ENCODE data around the gene MMP25. TPM values are rescaled to one million over a fixed set of nuclear protein-coding genes. Genes with fewer than 3 reads are reported as not detected.
"Not testable (repeated sequence)": the region's sequence is repeated elsewhere in the genome, so short reads cannot be mapped to it uniquely, and the experiment has no call there.

The MMP25 gene
- total and polyA plus RNA-seq, 2 experiments from 2014 or later, result 0.16 TPM; not detected in 1

- no peaks in the 10 kb centered on the region for H3K36me3 ChIP-seq (ENCODE audit: low read depth)
- no peak overlapping the region for H3K9ac ChIP-seq
- no peaks in the 10 kb centered on the region for H3F3A ChIP-seq (ENCODE audit: insufficient read depth)
- no peaks in the 10 kb centered on the region for H3K9me2 ChIP-seq (ENCODE audit: insufficient read depth)
- no peaks in the 10 kb centered on the region for H3K79me2 ChIP-seq (ENCODE audit: insufficient read depth)
- no peak for TF ChIP-seq EZH2 (IDR thresholded peaks at IDR 0.05; ENCODE audit: insufficient read depth, poor library complexity, severe bottlenecking)
- no peak for TF ChIP-seq EZH2phosphoT487 (IDR thresholded peaks at IDR 0.05; ENCODE audit: insufficient read depth, low read depth)
- no peaks in the 10 kb centered on the region for H3K4me1 ChIP-seq (ENCODE audit: insufficient read depth)
- no peak for DNase-seq
- no peak overlapping the region for H2AFZ ChIP-seq
- in situ Hi-C loops (cut with MboI), result no loop called here
- no peak overlapping the region for H3K4me2 ChIP-seq (ENCODE audit: unreplicated experiment)
- WGBS, 2 experiments (ENCODE audit: low coverage in 1 of 2, low lambda C conversion rate in 2 of 2, missing lambda C conversion rate in 2 of 2), result 75 to 80% methylated on average over 17 of the region's 17 CpGs
- H3K9me3 ChIP-seq (ENCODE audit: low read depth), result no peaks in the 10 kb centered on the region
- H4K20me1 ChIP-seq (ENCODE audit: insufficient read depth), result no peaks in the 10 kb centered on the region
- H3K4me3 ChIP-seq, result no peak overlapping the region
- peaks cover 32% of the 10 kb centered on the region for H3K27me3 ChIP-seq (replicated peaks; ENCODE audit: insufficient read depth)
- H3K27ac ChIP-seq, result no peak overlapping the region
Measured at GRCh38 chr16:3080024-3080423, 33.7 kb downstream of the MMP25 start.

GRCh38 chr16:3081957-3082356 lies 35.6 kb downstream of the MMP25 start:
- in situ Hi-C loops (cut with MboI); H3K79me2 ChIP-seq (ENCODE audit: insufficient read depth); H3K9me2 ChIP-seq (ENCODE audit: insufficient read depth); H3K4me3 ChIP-seq; H3K27ac ChIP-seq; H3K4me2 ChIP-seq (ENCODE audit: unreplicated experiment); H3F3A ChIP-seq (ENCODE audit: insufficient read depth); H3K9ac ChIP-seq; H3K36me3 ChIP-seq (ENCODE audit: low read depth); H4K20me1 ChIP-seq (ENCODE audit: insufficient read depth); H3K4me1 ChIP-seq (ENCODE audit: insufficient read depth); DNase-seq; H2AFZ ChIP-seq; H3K9me3 ChIP-seq (ENCODE audit: low read depth): not testable (repeated sequence)
- peaks cover 29% of the 10 kb centered on the region for H3K27me3 ChIP-seq (replicated peaks; ENCODE audit: insufficient read depth)
- WGBS, 2 experiments (ENCODE audit: low coverage in 1 of 2, low lambda C conversion rate in 2 of 2, missing lambda C conversion rate in 2 of 2), result 67 to 79% methylated on average over 11 to 13 of the region's 13 CpGs

- DNase-seq; H3K9me2 ChIP-seq (ENCODE audit: insufficient read depth); H3K9me3 ChIP-seq (ENCODE audit: low read depth); H4K20me1 ChIP-seq (ENCODE audit: insufficient read depth); H3F3A ChIP-seq (ENCODE audit: insufficient read depth); H3K9ac ChIP-seq; H3K27ac ChIP-seq; H3K4me1 ChIP-seq (ENCODE audit: insufficient read depth); H3K79me2 ChIP-seq (ENCODE audit: insufficient read depth); in situ Hi-C loops (cut with MboI); H3K36me3 ChIP-seq (ENCODE audit: low read depth); H2AFZ ChIP-seq; H3K4me3 ChIP-seq; H3K4me2 ChIP-seq (ENCODE audit: unreplicated experiment): not testable (repeated sequence)
- WGBS, 2 experiments (ENCODE audit: low coverage in 1 of 2, low lambda C conversion rate in 2 of 2, missing lambda C conversion rate in 2 of 2), result 72 to 73% methylated on average over 8 of the region's 8 CpGs
- H3K27me3 ChIP-seq (replicated peaks; ENCODE audit: insufficient read depth), result peaks cover 14% of the 10 kb centered on the region
Measured at GRCh38 chr16:3083408-3083807, 37.0 kb downstream of the MMP25 start.

- no peak overlapping the region for H3K9ac ChIP-seq
- no peak for DNase-seq
- H3K27me3 ChIP-seq (replicated peaks; ENCODE audit: insufficient read depth), result peaks cover 3% of the 10 kb centered on the region
- H3K4me3 ChIP-seq, result no peak overlapping the region
- H4K20me1 ChIP-seq (ENCODE audit: insufficient read depth), result no peaks in the 10 kb centered on the region
- no peaks in the 10 kb centered on the region for H3F3A ChIP-seq (ENCODE audit: insufficient read depth)
- H2AFZ ChIP-seq, result no peak overlapping the region
- in situ Hi-C loops (cut with MboI), result no loop called here
- H3K4me1 ChIP-seq (ENCODE audit: insufficient read depth), result no peaks in the 10 kb centered on the region
- H3K4me2 ChIP-seq (ENCODE audit: unreplicated experiment), result no peak overlapping the region
- WGBS, 2 experiments (ENCODE audit: low coverage in 1 of 2, low lambda C conversion rate in 2 of 2, missing lambda C conversion rate in 2 of 2), result 25 to 29% methylated on average over 1 of the region's 1 CpG
- H3K27ac ChIP-seq, result no peak overlapping the region
- H3K36me3 ChIP-seq (ENCODE audit: low read depth), result no peaks in the 10 kb centered on the region
- no peak for TF ChIP-seq EZH2phosphoT487 (IDR thresholded peaks at IDR 0.05; ENCODE audit: insufficient read depth, low read depth)
- TF ChIP-seq EZH2 (IDR thresholded peaks at IDR 0.05; ENCODE audit: insufficient read depth, poor library complexity, severe bottlenecking), result no peak
- H3K9me2 ChIP-seq (ENCODE audit: insufficient read depth), result no peaks in the 10 kb centered on the region
- H3K9me3 ChIP-seq (ENCODE audit: low read depth), result no peaks in the 10 kb centered on the region
- no peaks in the 10 kb centered on the region for H3K79me2 ChIP-seq (ENCODE audit: insufficient read depth)
Measured at GRCh38 chr16:3084491-3084890, 38.1 kb downstream of the MMP25 start.

- no peaks in the 10 kb centered on the region for H3K9me3 ChIP-seq (ENCODE audit: low read depth)
- in situ Hi-C loops (cut with MboI), result no loop called here
- no peak overlapping the region for H3K4me3 ChIP-seq
- no peak overlapping the region for H2AFZ ChIP-seq
- no peaks in the 10 kb centered on the region for H3K36me3 ChIP-seq (ENCODE audit: low read depth)
- H3K4me2 ChIP-seq (ENCODE audit: unreplicated experiment), result no peak overlapping the region
- no peaks in the 10 kb centered on the region for H3K79me2 ChIP-seq (ENCODE audit: insufficient read depth)
- H4K20me1 ChIP-seq (ENCODE audit: insufficient read depth), result no peaks in the 10 kb centered on the region
- no peaks in the 10 kb centered on the region for H3K9me2 ChIP-seq (ENCODE audit: insufficient read depth)
- TF ChIP-seq EZH2 (IDR thresholded peaks at IDR 0.05; ENCODE audit: insufficient read depth, poor library complexity, severe bottlenecking), result no peak
- TF ChIP-seq EZH2phosphoT487 (IDR thresholded peaks at IDR 0.05; ENCODE audit: insufficient read depth, low read depth), result no peak
- H3K9ac ChIP-seq, result no peak overlapping the region
- H3K27ac ChIP-seq, result no peak overlapping the region
- H3F3A ChIP-seq (ENCODE audit: insufficient read depth), result no peaks in the 10 kb centered on the region
- H3K27me3 ChIP-seq (replicated peaks; ENCODE audit: insufficient read depth), result no peaks in the 10 kb centered on the region; the same call in 1 of the 2 replicates
- no peaks in the 10 kb centered on the region for H3K4me1 ChIP-seq (ENCODE audit: insufficient read depth)
- 66 to 68% methylated on average over 7 of the region's 7 CpGs for WGBS, 2 experiments (ENCODE audit: low coverage in 1 of 2, low lambda C conversion rate in 2 of 2, missing lambda C conversion rate in 2 of 2)
- DNase-seq, result no peak
Measured at GRCh38 chr16:3084969-3085670, 38.8 kb downstream of the MMP25 start.

Measured in GM23248 (cell line).